OCI-LY7 (cell line): ENCODE measurements around the gene DESI1.
"Not testable (repeated sequence)": the region's sequence is repeated elsewhere in the genome, so short reads cannot be mapped to it uniquely, and the experiment has no call there.

ENCODE experiments used
- EZH2phosphoT487 ChIP-seq: fragments of 200-600 bp; sonication (generic); IDR thresholded peaks from 2 replicates; pipeline ENCODE4 v1.6.1; 2018; ENCODE audit warnings: low read depth, borderline replicate concordance, mild to moderate bottlenecking, mixed run types, antibody characterized with exemption, low read length, moderate library complexity, mixed read lengths
- TF ChIP-seq, protein P1 (sequence below): fragments of 200-600 bp; sonication (generic); conservative IDR thresholded peaks from 2 replicates; pipeline ENCODE4 v1.5.1; 2014; ENCODE audit warnings: mild to moderate bottlenecking, antibody characterized with exemption, low read length, moderate library complexity, mixed read lengths

DNA sequence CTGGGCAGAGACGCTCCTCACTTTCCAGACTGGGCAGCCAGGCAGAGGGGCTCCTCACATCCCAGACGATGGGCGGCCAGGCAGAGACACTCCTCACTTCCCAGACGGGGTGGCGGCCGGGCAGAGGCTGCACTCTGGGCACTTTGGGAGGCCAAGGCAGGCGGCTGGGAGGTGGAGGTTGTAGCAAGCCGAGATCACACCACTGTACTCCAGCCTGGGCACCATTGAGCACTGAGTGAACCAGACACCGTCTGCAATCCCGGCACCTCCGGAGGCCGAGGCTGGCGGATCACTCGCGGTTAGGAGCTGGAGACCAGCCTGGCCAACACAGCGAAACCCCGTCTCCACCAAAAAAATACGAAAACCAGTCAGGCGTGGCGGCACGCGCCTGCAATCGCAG, 10.8 kb upstream of the DESI1 start:
- TF ChIP-seq, protein P1, sequence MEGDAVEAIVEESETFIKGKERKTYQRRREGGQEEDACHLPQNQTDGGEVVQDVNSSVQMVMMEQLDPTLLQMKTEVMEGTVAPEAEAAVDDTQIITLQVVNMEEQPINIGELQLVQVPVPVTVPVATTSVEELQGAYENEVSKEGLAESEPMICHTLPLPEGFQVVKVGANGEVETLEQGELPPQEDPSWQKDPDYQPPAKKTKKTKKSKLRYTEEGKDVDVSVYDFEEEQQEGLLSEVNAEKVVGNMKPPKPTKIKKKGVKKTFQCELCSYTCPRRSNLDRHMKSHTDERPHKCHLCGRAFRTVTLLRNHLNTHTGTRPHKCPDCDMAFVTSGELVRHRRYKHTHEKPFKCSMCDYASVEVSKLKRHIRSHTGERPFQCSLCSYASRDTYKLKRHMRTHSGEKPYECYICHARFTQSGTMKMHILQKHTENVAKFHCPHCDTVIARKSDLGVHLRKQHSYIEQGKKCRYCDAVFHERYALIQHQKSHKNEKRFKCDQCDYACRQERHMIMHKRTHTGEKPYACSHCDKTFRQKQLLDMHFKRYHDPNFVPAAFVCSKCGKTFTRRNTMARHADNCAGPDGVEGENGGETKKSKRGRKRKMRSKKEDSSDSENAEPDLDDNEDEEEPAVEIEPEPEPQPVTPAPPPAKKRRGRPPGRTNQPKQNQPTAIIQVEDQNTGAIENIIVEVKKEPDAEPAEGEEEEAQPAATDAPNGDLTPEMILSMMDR = not testable (repeated sequence)
- not testable (repeated sequence) for TF ChIP-seq EZH2phosphoT487
